Calu3 (cell line): ENCODE measurements around the gene REEP6. TPM values are rescaled to one million over a fixed set of nuclear protein-coding genes. Genes with fewer than 3 reads are reported as not detected.

ENCODE experiments used
- BruUV-seq: library from RNA; stranded (reverse); fragments of 400-500 nt; replicated peaks from 2 replicates; lab custom pipeline; 2021; lab: Mats Ljungman, UMichigan
- CTCF ChIA-PET: fragments of 300-600 bp; sonication (Branson Sonifier 250); formaldehyde crosslinking; loops from one replicate; lab custom pipeline; 2022; ENCODE audit warnings: antibody characterized with exemption; lab: Charles Lee
- DNase-seq: peaks from one replicate; pipeline ENCODE4 v3.0.0; 2022
- H3K27ac Mint-ChIP-seq: one replicate; pipeline ENCODE4 v1.8.0; 2022; ENCODE audit warnings: mixed read lengths; ENCODE audit not compliant: unreplicated experiment
- H3K27me3 Mint-ChIP-seq: one replicate; pipeline ENCODE4 v1.8.0; 2022; ENCODE audit warnings: mixed read lengths; ENCODE audit not compliant: unreplicated experiment
- H3K36me3 Mint-ChIP-seq: one replicate; pipeline ENCODE4 v1.8.0; 2022; ENCODE audit warnings: mild to moderate bottlenecking, moderate library complexity, mixed read lengths; ENCODE audit not compliant: insufficient read depth, unreplicated experiment
- H3K4me1 Mint-ChIP-seq: one replicate; pipeline ENCODE4 v1.8.0; 2022; ENCODE audit warnings: mild to moderate bottlenecking, low read depth, mixed read lengths; ENCODE audit not compliant: unreplicated experiment
- H3K4me3 Mint-ChIP-seq: one replicate; pipeline ENCODE4 v1.8.0; 2022; ENCODE audit warnings: mild to moderate bottlenecking, low read depth, moderate library complexity, mixed read lengths; ENCODE audit not compliant: unreplicated experiment
- H3K9me3 Mint-ChIP-seq: one replicate; pipeline ENCODE4 v1.8.0; 2022; ENCODE audit warnings: low read depth, mixed read lengths; ENCODE audit not compliant: unreplicated experiment
- intact Hi-C: fragments of 100-400 bp; cut with micrococcal nuclease; formaldehyde crosslinking; loops from one replicate; pipeline ENCODE4 v1.10.0; 2022; ENCODE audit not compliant: unreplicated experiment
- total RNA-seq: library from RNA; stranded (reverse); gene quantifications from 2 replicates; pipeline ENCODE4 v1.2.3, GENCODE V29; 2022
- TF ChIP-seq, protein P1 (sequence below): fragments of 200-600 bp; IDR thresholded peaks from one replicate; pipeline ENCODE4 v1.8.0; 2022; ENCODE audit warnings: antibody characterized with exemption; ENCODE audit not compliant: unreplicated experiment

Gene REEP6
- total RNA-seq, 1 experiment from 2014 or later = 13.9 TPM

DNA sequence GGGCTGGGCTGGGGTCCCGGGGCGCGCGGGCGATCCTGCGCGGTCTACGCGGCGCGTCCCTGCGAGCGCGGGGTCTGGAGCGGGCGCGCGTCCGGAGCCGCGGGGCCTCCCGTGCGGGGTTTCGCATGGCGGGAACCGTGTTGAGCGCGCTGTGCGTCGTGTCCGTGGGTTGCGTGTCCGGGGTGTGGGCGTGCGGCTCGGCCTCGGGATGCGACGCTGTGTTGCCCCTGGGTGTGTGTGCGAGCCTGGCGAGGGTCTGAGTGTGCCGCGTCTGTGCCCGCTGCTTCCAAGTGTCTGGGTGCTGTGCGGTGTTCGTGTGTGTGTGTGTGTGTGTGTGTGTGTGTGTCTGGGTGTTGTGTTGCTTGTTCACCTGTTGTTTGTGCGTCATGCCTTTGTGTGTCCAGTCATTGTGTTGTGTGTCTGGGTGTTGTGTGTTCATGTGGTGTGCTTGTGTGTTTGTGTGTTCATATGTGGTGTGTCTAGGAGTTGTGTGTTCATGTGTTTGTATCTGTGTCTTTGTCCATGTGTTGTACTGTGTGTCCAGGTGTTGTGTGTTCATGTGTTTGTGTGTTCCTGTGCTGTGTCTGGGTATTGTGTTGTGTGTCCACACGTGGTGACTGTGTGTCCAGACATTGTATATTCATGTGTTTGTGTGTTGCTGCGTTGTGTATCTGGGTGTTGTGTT lies 33.4 kb downstream of the REEP6 start:
- no peak for DNase-seq
- no TSS peak for BruUV-seq
- peaks cover 44% of the 10 kb centered on the region for H3K27me3 Mint-ChIP-seq
- CTCF ChIA-PET = no interaction called here
- intact Hi-C loops = no loop called here
- H3K36me3 Mint-ChIP-seq = no peaks in the 10 kb centered on the region
- H3K9me3 Mint-ChIP-seq = no peaks in the 10 kb centered on the region
- H3K4me3 Mint-ChIP-seq = no peak overlapping the region
- TF ChIP-seq, protein P1, sequence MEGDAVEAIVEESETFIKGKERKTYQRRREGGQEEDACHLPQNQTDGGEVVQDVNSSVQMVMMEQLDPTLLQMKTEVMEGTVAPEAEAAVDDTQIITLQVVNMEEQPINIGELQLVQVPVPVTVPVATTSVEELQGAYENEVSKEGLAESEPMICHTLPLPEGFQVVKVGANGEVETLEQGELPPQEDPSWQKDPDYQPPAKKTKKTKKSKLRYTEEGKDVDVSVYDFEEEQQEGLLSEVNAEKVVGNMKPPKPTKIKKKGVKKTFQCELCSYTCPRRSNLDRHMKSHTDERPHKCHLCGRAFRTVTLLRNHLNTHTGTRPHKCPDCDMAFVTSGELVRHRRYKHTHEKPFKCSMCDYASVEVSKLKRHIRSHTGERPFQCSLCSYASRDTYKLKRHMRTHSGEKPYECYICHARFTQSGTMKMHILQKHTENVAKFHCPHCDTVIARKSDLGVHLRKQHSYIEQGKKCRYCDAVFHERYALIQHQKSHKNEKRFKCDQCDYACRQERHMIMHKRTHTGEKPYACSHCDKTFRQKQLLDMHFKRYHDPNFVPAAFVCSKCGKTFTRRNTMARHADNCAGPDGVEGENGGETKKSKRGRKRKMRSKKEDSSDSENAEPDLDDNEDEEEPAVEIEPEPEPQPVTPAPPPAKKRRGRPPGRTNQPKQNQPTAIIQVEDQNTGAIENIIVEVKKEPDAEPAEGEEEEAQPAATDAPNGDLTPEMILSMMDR = no peak
- H3K4me1 Mint-ChIP-seq = peaks cover 7% of the 10 kb centered on the region
- H3K27ac Mint-ChIP-seq = no peak overlapping the region

DNA sequence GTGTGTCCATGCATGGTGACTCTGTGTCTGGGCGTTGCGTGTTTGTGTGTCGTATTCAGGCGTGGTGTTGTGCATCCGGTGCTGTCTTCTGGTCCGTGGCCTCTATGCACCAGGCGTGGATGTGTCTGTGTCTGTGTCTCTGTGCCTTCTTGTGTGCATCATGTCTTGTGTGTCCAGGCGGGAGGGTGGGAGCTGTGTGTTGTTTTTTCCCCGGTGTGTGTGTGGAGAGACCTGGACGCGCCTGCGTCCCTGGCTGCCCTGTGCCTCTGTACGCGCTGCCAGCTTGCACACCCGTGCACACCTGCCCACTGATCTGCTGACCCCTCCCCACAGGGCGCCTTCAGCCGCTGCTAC lies 34.0 kb downstream of the REEP6 start:
- Mint-ChIP-seq H3K27me3 (peaks cover 49% of the 10 kb centered on the region), H3K27ac (no peak overlapping the region), H3K9me3 (no peaks in the 10 kb centered on the region), H3K4me3 (no peak overlapping the region), H3K4me1 (peaks cover 7% of the 10 kb centered on the region), H3K36me3 (no peaks in the 10 kb centered on the region)
- BruUV-seq = no TSS peak
- DNase-seq = no peak
- TF ChIP-seq, protein P1 = no peak
- intact Hi-C loops = no loop called here
- CTCF ChIA-PET = no interaction called here

DNA sequence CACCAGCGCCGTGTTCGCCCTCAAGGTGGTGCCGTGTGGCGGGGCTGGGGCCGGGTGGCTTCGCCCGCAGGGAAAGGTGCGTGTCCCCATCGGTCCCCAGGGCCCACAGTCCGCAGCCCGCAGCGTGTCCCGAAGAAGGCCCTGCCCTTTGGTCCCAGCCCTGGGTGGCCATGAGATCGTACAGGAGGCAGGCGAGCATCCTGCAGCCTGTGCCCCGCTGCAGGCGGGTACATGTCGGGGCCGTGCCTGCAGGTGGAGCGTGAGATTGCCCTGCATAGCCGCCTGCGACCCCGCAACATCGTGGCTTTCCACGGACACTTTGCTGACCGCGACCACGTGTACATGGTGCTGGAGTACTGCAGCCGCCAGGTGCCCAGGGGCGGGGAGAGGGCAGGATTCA lies 34.4 kb downstream of the REEP6 start:
- TF ChIP-seq, protein P1 = no peak
- Mint-ChIP-seq H3K4me1 (peaks cover 7% of the 10 kb centered on the region), H3K36me3 (no peaks in the 10 kb centered on the region), H3K9me3 (no peaks in the 10 kb centered on the region), H3K4me3 (no peak overlapping the region), H3K27me3 (peaks cover 53% of the 10 kb centered on the region), H3K27ac (no peak overlapping the region)
- BruUV-seq = no TSS peak
- DNase-seq = no peak
- intact Hi-C loops = no loop called here
- CTCF ChIA-PET = no interaction called here

DNA sequence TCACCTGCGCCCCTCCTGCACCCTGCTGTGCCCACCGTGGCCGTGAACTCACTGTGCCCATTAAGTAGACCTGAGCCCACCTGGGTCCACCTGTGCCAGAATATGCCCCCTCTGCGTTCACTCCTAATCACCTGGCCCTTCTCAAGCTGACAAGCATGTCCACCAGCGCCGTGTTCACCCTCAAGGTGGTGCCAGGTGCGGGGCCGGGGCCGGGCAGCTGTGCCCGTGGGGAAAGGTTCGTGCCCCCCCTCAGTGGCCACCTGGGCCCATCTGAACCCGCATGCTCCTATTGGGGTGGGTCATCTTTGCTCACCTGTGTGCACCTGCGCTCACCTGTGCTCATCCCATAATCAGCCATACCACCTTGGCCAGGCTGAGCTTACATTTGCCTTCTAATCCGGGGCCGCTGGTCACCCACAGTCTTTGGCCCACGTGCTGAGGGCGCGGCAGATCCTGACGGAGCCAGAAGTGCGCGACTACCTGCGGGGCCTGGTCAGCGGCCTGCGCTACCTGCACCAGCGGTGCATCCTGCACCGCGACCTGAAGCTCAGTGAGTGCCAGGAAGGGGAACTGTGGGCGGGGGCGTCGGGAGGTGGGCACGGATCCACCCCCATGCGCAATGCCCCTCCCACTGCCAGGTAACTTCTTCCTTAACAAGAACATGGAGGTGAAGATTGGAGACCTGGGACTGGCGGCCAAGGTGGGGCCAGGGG lies 35.2 kb downstream of the REEP6 start:
- intact Hi-C loops = no loop called here
- no peaks in the 10 kb centered on the region for H3K36me3 Mint-ChIP-seq
- H3K4me1 Mint-ChIP-seq = peaks cover 7% of the 10 kb centered on the region
- H3K27me3 Mint-ChIP-seq = peaks cover 57% of the 10 kb centered on the region
- no peak for DNase-seq
- H3K9me3 Mint-ChIP-seq = no peaks in the 10 kb centered on the region
- no TSS peak for BruUV-seq
- CTCF ChIA-PET = no interaction called here
- H3K4me3 Mint-ChIP-seq = no peak overlapping the region
- TF ChIP-seq, protein P1 = no peak
- H3K27ac Mint-ChIP-seq = no peak overlapping the region
